Activated naive CD4-positive, alpha-beta T cell treated with anti-CD3 and anti-CD28 coated beads for 36 hours (primary cell): ENCODE results near the gene TENT5C. TPM values are rescaled to one million over a fixed set of nuclear protein-coding genes. Genes with fewer than 3 reads are reported as not detected.

Source experiments
- CTCF ChIA-PET: fragments of 350-600 bp; sonication (Branson Sonifier 250); formaldehyde crosslinking; loops from one replicate; lab custom pipeline; 2021; ENCODE audit warnings: antibody characterized with exemption; lab: Charles Lee
- DNase-seq: peaks from one replicate; pipeline ENCODE4 v3.0.0-alpha.2; 2020
- H3K27ac Mint-ChIP-seq: one replicate; pipeline ENCODE4 v1.8.0; 2021; ENCODE audit warnings: mild to moderate bottlenecking, mixed read lengths
- H3K27me3 Mint-ChIP-seq: one replicate; pipeline ENCODE4 v1.8.0; 2021; ENCODE audit warnings: low read depth, mixed read lengths
- H3K36me3 Mint-ChIP-seq: one replicate; pipeline ENCODE4 v1.8.0; 2021; ENCODE audit warnings: low read depth, mixed read lengths
- H3K4me1 Mint-ChIP-seq: one replicate; pipeline ENCODE4 v1.8.0; 2021; ENCODE audit warnings: low read depth, mixed read lengths
- H3K4me3 Mint-ChIP-seq: one replicate; pipeline ENCODE4 v1.8.0; 2021; ENCODE audit warnings: mild to moderate bottlenecking, moderate library complexity, mixed read lengths
- H3K9me3 Mint-ChIP-seq: one replicate; pipeline ENCODE4 v1.8.0; 2021; ENCODE audit warnings: mixed read lengths
- intact Hi-C: fragments of 100-400 bp; cut with micrococcal nuclease; formaldehyde crosslinking; loops from one replicate; pipeline ENCODE4 v1.15.1; 2023
- total RNA-seq, 2 experiments: library from RNA; stranded (reverse); gene quantifications; one replicate each; pipeline ENCODE4 v1.2.3, GENCODE V29; 2021

Gene TENT5C
- total RNA-seq, 2 experiments from 2014 or later, result 10.7 to 11.2 TPM

GRCh38 chr1:117645343-117645742 lies 39.5 kb downstream of the TENT5C start:
- H3K4me1 Mint-ChIP-seq, result peaks cover 10% of the 10 kb centered on the region
- peaks cover 17% of the 10 kb centered on the region for H3K27me3 Mint-ChIP-seq
- H3K4me3 Mint-ChIP-seq, result no peak overlapping the region
- CTCF ChIA-PET, result no interaction called here
- H3K27ac Mint-ChIP-seq, result no peak overlapping the region
- intact Hi-C loops, result no loop called here
- H3K9me3 Mint-ChIP-seq, result no peaks in the 10 kb centered on the region
- no peak for DNase-seq
- H3K36me3 Mint-ChIP-seq, result no peaks in the 10 kb centered on the region

GRCh38 chr1:117646007-117646811 lies 40.4 kb downstream of the TENT5C start:
- no peaks in the 10 kb centered on the region for H3K9me3 Mint-ChIP-seq
- H3K27ac Mint-ChIP-seq, result no peak overlapping the region
- intact Hi-C loops, result no loop called here
- peaks cover 10% of the 10 kb centered on the region for H3K4me1 Mint-ChIP-seq
- CTCF ChIA-PET, result no interaction called here
- H3K27me3 Mint-ChIP-seq, result peaks cover 14% of the 10 kb centered on the region
- no peaks in the 10 kb centered on the region for H3K36me3 Mint-ChIP-seq
- DNase-seq, result no peak
- H3K4me3 Mint-ChIP-seq, result no peak overlapping the region

- no peak for DNase-seq
- Mint-ChIP-seq H3K27me3 (peaks cover 16% of the 10 kb centered on the region), H3K9me3 (no peaks in the 10 kb centered on the region), H3K4me1 (peaks cover 10% of the 10 kb centered on the region), H3K4me3 (no peak overlapping the region), H3K27ac (no peak overlapping the region), H3K36me3 (no peaks in the 10 kb centered on the region)
- CTCF ChIA-PET, result no interaction called here
- intact Hi-C loops, result no loop called here
These were observed 41.1 kb downstream of the TENT5C start for GRCh38 chr1:117646956-117647355.

- Mint-ChIP-seq H3K4me1 (peaks cover 19% of the 10 kb centered on the region), H3K4me3 (no peak overlapping the region), H3K9me3 (no peaks in the 10 kb centered on the region), H3K27ac (no peak overlapping the region), H3K36me3 (no peaks in the 10 kb centered on the region), H3K27me3 (peaks cover 22% of the 10 kb centered on the region)
- intact Hi-C loops, result no loop called here
- CTCF ChIA-PET, result no interaction called here
- no peak for DNase-seq
These were observed 42.2 kb downstream of the TENT5C start for GRCh38 chr1:117648015-117648414.

- H3K4me3 Mint-ChIP-seq, result no peak overlapping the region
- intact Hi-C loops, result no loop called here
- H3K27ac Mint-ChIP-seq, result no peak overlapping the region
- CTCF ChIA-PET, result no interaction called here
- no peaks in the 10 kb centered on the region for H3K9me3 Mint-ChIP-seq
- H3K27me3 Mint-ChIP-seq, result peaks cover 15% of the 10 kb centered on the region
- H3K36me3 Mint-ChIP-seq, result no peaks in the 10 kb centered on the region
- peaks cover 49% of the 10 kb centered on the region for H3K4me1 Mint-ChIP-seq
- DNase-seq, result no peak
These were observed 45.2 kb downstream of the TENT5C start for GRCh38 chr1:117650840-117651568.

- Mint-ChIP-seq H3K27me3 (peaks cover 15% of the 10 kb centered on the region), H3K4me3 (no peak overlapping the region), H3K9me3 (no peaks in the 10 kb centered on the region), H3K27ac (no peak overlapping the region), H3K36me3 (no peaks in the 10 kb centered on the region), H3K4me1 (peaks cover 55% of the 10 kb centered on the region)
- intact Hi-C loops, result no loop called here
- CTCF ChIA-PET, result no interaction called here
- DNase-seq, result no peak
These were observed 45.8 kb downstream of the TENT5C start for GRCh38 chr1:117651616-117652015.

GRCh38 chr1:117652421-117652820 lies 46.6 kb downstream of the TENT5C start:
- no peak for DNase-seq
- peaks cover 63% of the 10 kb centered on the region for H3K4me1 Mint-ChIP-seq
- H3K27me3 Mint-ChIP-seq, result peaks cover 19% of the 10 kb centered on the region
- CTCF ChIA-PET, result interaction anchor here (1.1 kb wide), 1 partner anchor 106 kb away, joined by 3 read pairs; no protein-coding TSS in a partner anchor
- no peak overlapping the region for H3K4me3 Mint-ChIP-seq
- H3K36me3 Mint-ChIP-seq, result no peaks in the 10 kb centered on the region
- intact Hi-C loops, result no loop called here
- H3K9me3 Mint-ChIP-seq, result no peaks in the 10 kb centered on the region
- no peak overlapping the region for H3K27ac Mint-ChIP-seq

- intact Hi-C loops, result no loop called here
- Mint-ChIP-seq H3K9me3 (no peaks in the 10 kb centered on the region), H3K4me3 (no peak overlapping the region), H3K4me1 (peaks cover 67% of the 10 kb centered on the region), H3K36me3 (no peaks in the 10 kb centered on the region), H3K27ac (no peak overlapping the region), H3K27me3 (peaks cover 14% of the 10 kb centered on the region)
- no peak for DNase-seq
- CTCF ChIA-PET, result interaction anchor here (1.1 to 3.3 kb wide), 2 partner anchors 12 to 105 kb away, joined by 3 to 7 read pairs; no protein-coding TSS in a partner anchor
These were observed 47.3 kb downstream of the TENT5C start for GRCh38 chr1:117653195-117653594.

GRCh38 chr1:117653732-117654492 lies 48.1 kb downstream of the TENT5C start:
- peak; percentile 52 for DNase-seq
- Mint-ChIP-seq H3K4me1 (peaks cover 71% of the 10 kb centered on the region), H3K9me3 (no peaks in the 10 kb centered on the region), H3K4me3 (no peak overlapping the region), H3K36me3 (no peaks in the 10 kb centered on the region), H3K27me3 (peaks cover 14% of the 10 kb centered on the region), H3K27ac (peak overlapping the region; percentile 62)
- intact Hi-C loops, result no loop called here
- CTCF ChIA-PET, result interaction anchor here (0.6 to 3.5 kb wide), 6 partner anchors 9 to 119 kb away, joined by 3 to 26 read pairs (median 10); no protein-coding TSS in a partner anchor

GRCh38 chr1:117654493-117655219 lies 48.8 kb downstream of the TENT5C start:
- H3K4me3 Mint-ChIP-seq, result no peak overlapping the region
- CTCF ChIA-PET, result interaction anchor here (0.6 to 3.5 kb wide), 8 partner anchors 8 to 119 kb away, joined by 3 to 26 read pairs (median 8); no protein-coding TSS in a partner anchor
- no peak overlapping the region for H3K27ac Mint-ChIP-seq
- intact Hi-C loops, result loop anchor here (5.0 kb wide), 1 partner anchor 647 kb away; no protein-coding TSS in a partner anchor
- no peaks in the 10 kb centered on the region for H3K36me3 Mint-ChIP-seq
- DNase-seq, result no peak
- H3K9me3 Mint-ChIP-seq, result no peaks in the 10 kb centered on the region
- H3K4me1 Mint-ChIP-seq, result peaks cover 72% of the 10 kb centered on the region
- H3K27me3 Mint-ChIP-seq, result peaks cover 11% of the 10 kb centered on the region

- H3K4me1 Mint-ChIP-seq, result peaks cover 77% of the 10 kb centered on the region
- H3K27ac Mint-ChIP-seq, result no peak overlapping the region
- H3K27me3 Mint-ChIP-seq, result peaks cover 11% of the 10 kb centered on the region
- CTCF ChIA-PET, result interaction anchor here (0.9 to 3.5 kb wide), 8 partner anchors 8 to 120 kb away, joined by 3 to 26 read pairs (median 9); no protein-coding TSS in a partner anchor
- H3K4me3 Mint-ChIP-seq, result no peak overlapping the region
- no peak for DNase-seq
- H3K9me3 Mint-ChIP-seq, result no peaks in the 10 kb centered on the region
- intact Hi-C loops, result loop anchor here (5.0 kb wide), 1 partner anchor 648 kb away; no protein-coding TSS in a partner anchor
- no peaks in the 10 kb centered on the region for H3K36me3 Mint-ChIP-seq
These were observed 49.4 kb downstream of the TENT5C start for GRCh38 chr1:117655220-117655577.
